ENCODE results near the gene BAHD1. TPM values are rescaled to one million over a fixed set of nuclear protein-coding genes. Genes with fewer than 3 reads are reported as not detected.

Gene BAHD1
- total and polyA plus RNA-seq, 7 donors = 9.9 to 15.6 (median 13.3) TPM

GRCh38 chr15:40493089-40493840, 52.5 kb downstream of the BAHD1 start:
- TF ChIP-seq, protein P1, sequence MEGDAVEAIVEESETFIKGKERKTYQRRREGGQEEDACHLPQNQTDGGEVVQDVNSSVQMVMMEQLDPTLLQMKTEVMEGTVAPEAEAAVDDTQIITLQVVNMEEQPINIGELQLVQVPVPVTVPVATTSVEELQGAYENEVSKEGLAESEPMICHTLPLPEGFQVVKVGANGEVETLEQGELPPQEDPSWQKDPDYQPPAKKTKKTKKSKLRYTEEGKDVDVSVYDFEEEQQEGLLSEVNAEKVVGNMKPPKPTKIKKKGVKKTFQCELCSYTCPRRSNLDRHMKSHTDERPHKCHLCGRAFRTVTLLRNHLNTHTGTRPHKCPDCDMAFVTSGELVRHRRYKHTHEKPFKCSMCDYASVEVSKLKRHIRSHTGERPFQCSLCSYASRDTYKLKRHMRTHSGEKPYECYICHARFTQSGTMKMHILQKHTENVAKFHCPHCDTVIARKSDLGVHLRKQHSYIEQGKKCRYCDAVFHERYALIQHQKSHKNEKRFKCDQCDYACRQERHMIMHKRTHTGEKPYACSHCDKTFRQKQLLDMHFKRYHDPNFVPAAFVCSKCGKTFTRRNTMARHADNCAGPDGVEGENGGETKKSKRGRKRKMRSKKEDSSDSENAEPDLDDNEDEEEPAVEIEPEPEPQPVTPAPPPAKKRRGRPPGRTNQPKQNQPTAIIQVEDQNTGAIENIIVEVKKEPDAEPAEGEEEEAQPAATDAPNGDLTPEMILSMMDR (IDR thresholded peaks at IDR 0.05) = no peak
- Histone ChIP-seq H3K27me3 (ENCODE audit: insufficient read depth in 3 of 3, low read length in 2 of 3) (no peaks in the 10 kb centered on the region), H3K4me3 (no peak overlapping the region), H3K4me1 (no peaks in the 10 kb centered on the region), H3K27ac (no peak overlapping the region), H3K36me3 (ENCODE audit: insufficient read depth in 1 of 2, low read depth in 1 of 2) (no peaks in the 10 kb centered on the region), H3K9me3 (no peaks in the 10 kb centered on the region)
- WGBS, 3 donors = 84 to 89% (median 88%) methylated on average over 8 of the region's 8 CpGs
- intact Hi-C loops (cut with DNase I) = no loop called here
- DNase-seq = no peak
- no peak for ATAC-seq

DNA sequence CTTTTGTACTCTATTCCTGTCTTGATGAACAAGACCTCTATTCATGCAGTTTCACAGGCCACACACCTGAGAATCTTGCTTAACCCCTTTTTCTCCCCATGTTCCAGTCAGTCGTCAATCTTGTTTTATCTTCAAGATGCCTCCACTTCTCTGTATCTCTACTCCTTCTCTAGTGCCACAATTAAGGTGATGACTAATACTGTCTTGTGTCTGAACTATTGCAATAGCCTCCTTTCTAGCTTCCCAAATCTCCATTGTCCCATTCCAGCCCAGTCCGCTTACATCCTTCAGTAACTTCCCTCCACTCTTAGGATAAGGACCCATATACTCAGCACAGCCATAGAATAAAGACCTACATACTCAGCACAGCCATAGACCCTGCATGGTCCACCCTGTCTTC, 54.8 kb downstream of the BAHD1 start:
- Histone ChIP-seq H3K4me3 (no peak overlapping the region), H3K9me3 (no peaks in the 10 kb centered on the region), H3K27me3 (ENCODE audit: insufficient read depth in 3 of 3, low read length in 2 of 3) (no peaks in the 10 kb centered on the region), H3K27ac (no peak overlapping the region), H3K36me3 (ENCODE audit: insufficient read depth in 1 of 2, low read depth in 1 of 2) (no peaks in the 10 kb centered on the region), H3K4me1 (no peaks in the 10 kb centered on the region)
- WGBS, 3 donors = 94 to 100% (median 100%) methylated on average over 2 of the region's 2 CpGs
- intact Hi-C loops (cut with DNase I) = no loop called here
- no peak for DNase-seq
- TF ChIP-seq, protein P1 (IDR thresholded peaks at IDR 0.05) = no peak
- no peak for ATAC-seq

DNA sequence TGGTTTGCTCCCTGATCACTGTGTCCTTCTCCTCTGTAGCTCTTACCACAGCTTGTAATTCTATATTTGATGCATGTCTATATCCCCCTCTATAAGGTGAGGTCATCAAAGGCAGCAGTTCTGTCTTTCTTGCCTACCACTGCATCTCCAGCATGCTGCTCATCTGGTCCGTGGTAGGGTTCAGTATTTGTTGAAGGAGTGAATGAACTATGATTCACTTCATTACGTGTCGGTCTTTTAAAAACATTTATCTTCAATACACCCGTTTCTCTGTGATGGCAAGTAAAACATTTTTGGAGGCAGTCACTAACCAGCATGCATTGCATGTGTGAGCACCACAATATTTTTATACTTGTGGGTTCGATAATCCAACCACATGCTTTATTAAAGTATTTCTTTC, 57.7 kb downstream of the BAHD1 start:
- DNase-seq (no peak), ATAC-seq (no peak)
- 74 to 82% (median 76%) methylated on average over 5 of the region's 5 CpGs for WGBS, 3 donors
- no peaks in the 10 kb centered on the region for H3K27me3 ChIP-seq (ENCODE audit: insufficient read depth in 3 of 3, low read length in 2 of 3)
- H3K36me3 ChIP-seq (ENCODE audit: insufficient read depth in 1 of 2, low read depth in 1 of 2) = no peaks in the 10 kb centered on the region
- no peak overlapping the region for H3K4me3 ChIP-seq
- TF ChIP-seq, protein P1 (IDR thresholded peaks at IDR 0.05) = no peak
- no peaks in the 10 kb centered on the region for H3K4me1 ChIP-seq
- intact Hi-C loops (cut with DNase I) = no loop called here
- H3K9me3 ChIP-seq = no peaks in the 10 kb centered on the region
- H3K27ac ChIP-seq = no peak overlapping the region

DNA sequence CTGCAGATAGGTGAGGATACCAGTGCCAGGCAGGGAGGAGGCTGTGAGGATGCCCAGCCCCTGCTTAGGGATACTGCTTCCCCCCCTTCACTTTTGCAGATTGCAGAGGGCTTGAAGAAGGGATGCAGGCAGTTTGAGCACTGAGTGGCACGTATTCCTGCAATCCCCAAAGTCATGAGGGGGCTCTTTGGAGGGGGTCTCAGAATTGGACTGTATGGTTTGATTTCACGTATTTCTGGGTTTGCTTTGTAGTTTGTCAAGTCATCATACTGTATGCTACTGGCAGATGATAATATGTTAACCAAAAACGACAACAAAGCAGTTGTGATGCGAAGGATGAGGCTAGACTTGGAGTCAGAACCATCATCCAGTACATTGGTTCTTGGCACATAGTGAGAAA, 58.1 kb downstream of the BAHD1 start:
- 76 to 81% (median 77%) methylated on average over 4 of the region's 4 CpGs for WGBS, 3 donors
- no peaks in the 10 kb centered on the region for H3K27me3 ChIP-seq (ENCODE audit: insufficient read depth in 3 of 3, low read length in 2 of 3)
- TF ChIP-seq, protein P1 (IDR thresholded peaks at IDR 0.05) = no peak
- intact Hi-C loops (cut with DNase I) = no loop called here
- H3K36me3 ChIP-seq (ENCODE audit: insufficient read depth in 1 of 2, low read depth in 1 of 2) = no peaks in the 10 kb centered on the region
- DNase-seq (no peak), ATAC-seq (no peak)
- H3K4me1 ChIP-seq = no peaks in the 10 kb centered on the region
- H3K27ac ChIP-seq = no peak overlapping the region
- H3K9me3 ChIP-seq = no peaks in the 10 kb centered on the region
- no peak overlapping the region for H3K4me3 ChIP-seq

DNA sequence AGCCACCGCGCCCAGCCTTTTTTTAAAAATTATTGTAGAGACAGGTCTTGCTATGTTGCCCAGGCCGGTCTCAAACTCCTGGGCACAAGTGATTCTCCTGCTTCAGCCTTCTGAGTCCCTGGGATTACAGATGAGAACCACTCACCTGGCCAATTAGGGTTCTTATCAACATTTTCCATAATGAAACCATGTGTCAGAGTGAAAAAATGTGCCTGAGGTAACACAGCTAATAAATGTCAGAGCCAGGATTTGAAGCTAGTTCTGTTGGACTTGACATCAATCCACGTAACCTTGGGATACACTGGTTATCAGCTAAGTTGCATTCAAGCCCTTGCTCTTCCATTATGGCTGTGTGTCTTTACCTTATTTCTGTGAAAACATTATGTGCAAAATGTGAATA, 59.2 kb downstream of the BAHD1 start:
- ATAC-seq (no peak), DNase-seq (no peak)
- Histone ChIP-seq H3K27me3 (ENCODE audit: insufficient read depth in 3 of 3, low read length in 2 of 3) (no peaks in the 10 kb centered on the region), H3K27ac (no peak overlapping the region), H3K36me3 (ENCODE audit: insufficient read depth in 1 of 2, low read depth in 1 of 2) (no peaks in the 10 kb centered on the region), H3K9me3 (no peaks in the 10 kb centered on the region), H3K4me3 (no peak overlapping the region), H3K4me1 (no peaks in the 10 kb centered on the region)
- intact Hi-C loops (cut with DNase I) = no loop called here
- WGBS, 3 donors = 82 to 94% (median 88%) methylated on average over 4 of the region's 4 CpGs
- TF ChIP-seq, protein P1 (IDR thresholded peaks at IDR 0.05) = no peak
